K562 (cell line): ENCODE measurements around the gene ERC2. TPM values are rescaled to one million over a fixed set of nuclear protein-coding genes. Genes with fewer than 3 reads are reported as not detected.

Experiments
- KDM4B ChIP-seq, 2 experiments: fragments of 450-650 bp in 1 of 2; sonication (generic) in 1 of 2; IDR thresholded peaks; 2 replicates each; pipeline ENCODE4 v1.6.1; 2016 to 2017; ENCODE audit warnings: borderline replicate concordance in 2 of 2, antibody characterized with exemption in 1 of 2, low read depth in 1 of 2, mild to moderate bottlenecking in 1 of 2
- NR2C2 ChIP-seq, 2 experiments: fragments of 200-800 bp in 1 of 2; sonication (Bioruptor generic) in 1 of 2; sonication (generic) in 1 of 2; formaldehyde crosslinking in 1 of 2; IDR thresholded peaks; 2 replicates each; pipeline versions ENCODE4 v1.6.1 to v1.8.0; 2016 to 2022; ENCODE audit warnings: mild to moderate bottlenecking in 1 of 2, missing compliant biosample characterization in 1 of 2, missing genetic modification characterization in 1 of 2, missing genetic modification reagents in 1 of 2
- PML ChIP-seq: IDR thresholded peaks from 2 replicates; pipeline ENCODE4 v1.6.1; 2012; ENCODE audit warnings: low read length, inconsistent platforms
- RFX5 ChIP-seq: IDR thresholded peaks from 2 replicates; pipeline ENCODE4 v1.6.1; 2011; ENCODE audit warnings: low read depth, mild to moderate bottlenecking, improper control_type of control experiment, low read length
- U2AF2 ChIP-seq: fragments of 200-400 bp; formaldehyde crosslinking; optimal IDR thresholded peaks from 2 replicates; pipeline ENCODE3; 2017; ENCODE audit warnings: low read depth, mild to moderate bottlenecking, low read length
- ZNF764 ChIP-seq: fragments of 250-450 bp; sonication (Bioruptor Pico); IDR thresholded peaks from 2 replicates; pipeline ENCODE4 v1.4.0; 2020; ENCODE audit warnings: low read depth, mild to moderate bottlenecking, moderate library complexity
- polyA plus RNA-seq, 8 experiments: library from polyadenylated mRNA; depleted of rRNA in 4 of 8; stranded (reverse) in 5 of 8; unstranded in 3 of 8; fragments of >200 nt; fragmentation: Nextera tagmentation in 2 of 8; fragmentation: Illumina TruSeq in 1 of 8; extraction: Ambion mirVana in 2 of 8; extraction: Trizol in 1 of 8; gene quantifications; 2 replicates each; pipeline versions ENCODE4 v1.2.1 to v1.2.3, GENCODE V29; 2011 to 2014; ENCODE audit warnings: inconsistent platforms in 1 of 8, missing spikeins in 1 of 8
- total RNA-seq, 7 experiments: library from RNA; depleted of rRNA in 6 of 7; stranded (reverse); fragments of >200 nt in 6 of 7; fragmentation: Illumina TruSeq in 2 of 7; extraction: Trizol in 2 of 7; gene quantifications; 2 replicates each; pipeline versions ENCODE4 v1.2.1 to v1.2.3, GENCODE V29; 2011 to 2021; ENCODE audit warnings: low replicate concordance in 1 of 7
- TF ChIP-seq, protein P1 (sequence below): fragments of 200-600 bp; sonication (generic); IDR thresholded peaks from one replicate; pipeline ENCODE4 v1.6.1; 2012; ENCODE audit warnings: mild to moderate bottlenecking, low read depth, low read length, inconsistent platforms
- TF ChIP-seq, protein P2 (sequence below): sonication (generic); formaldehyde crosslinking; IDR thresholded peaks from 2 replicates; pipeline ENCODE4 v1.8.1; 2022; ENCODE audit warnings: missing genetic modification reagents

ERC2 gene
- total and polyA plus RNA-seq, 9 of the 15 experiments (the other 6 are each of a cell fraction or from before 2014, with no cell fraction given), result 0.04 to 0.18 (median 0.07) TPM; not detected in 2

DNA sequence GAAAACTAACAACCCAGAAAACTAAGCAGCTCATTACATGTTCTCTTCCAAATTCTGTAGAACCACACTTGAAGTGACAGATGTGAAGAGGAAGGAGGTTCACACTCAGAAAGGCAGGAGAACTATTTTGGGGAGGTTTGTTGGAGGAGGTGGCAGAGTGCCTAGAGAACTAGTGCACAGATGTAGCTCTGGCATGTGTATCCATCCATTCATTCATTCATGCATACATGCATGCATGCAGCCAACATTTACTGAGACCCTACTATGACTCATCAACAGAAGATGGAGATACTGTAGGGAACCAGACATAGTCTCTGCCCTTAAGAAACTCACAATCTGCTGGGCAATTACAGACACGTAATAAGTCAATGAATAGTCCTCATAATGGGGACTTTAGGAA lies 116.7 kb downstream of the ERC2 start (continued):
- TF ChIP-seq, protein P1, sequence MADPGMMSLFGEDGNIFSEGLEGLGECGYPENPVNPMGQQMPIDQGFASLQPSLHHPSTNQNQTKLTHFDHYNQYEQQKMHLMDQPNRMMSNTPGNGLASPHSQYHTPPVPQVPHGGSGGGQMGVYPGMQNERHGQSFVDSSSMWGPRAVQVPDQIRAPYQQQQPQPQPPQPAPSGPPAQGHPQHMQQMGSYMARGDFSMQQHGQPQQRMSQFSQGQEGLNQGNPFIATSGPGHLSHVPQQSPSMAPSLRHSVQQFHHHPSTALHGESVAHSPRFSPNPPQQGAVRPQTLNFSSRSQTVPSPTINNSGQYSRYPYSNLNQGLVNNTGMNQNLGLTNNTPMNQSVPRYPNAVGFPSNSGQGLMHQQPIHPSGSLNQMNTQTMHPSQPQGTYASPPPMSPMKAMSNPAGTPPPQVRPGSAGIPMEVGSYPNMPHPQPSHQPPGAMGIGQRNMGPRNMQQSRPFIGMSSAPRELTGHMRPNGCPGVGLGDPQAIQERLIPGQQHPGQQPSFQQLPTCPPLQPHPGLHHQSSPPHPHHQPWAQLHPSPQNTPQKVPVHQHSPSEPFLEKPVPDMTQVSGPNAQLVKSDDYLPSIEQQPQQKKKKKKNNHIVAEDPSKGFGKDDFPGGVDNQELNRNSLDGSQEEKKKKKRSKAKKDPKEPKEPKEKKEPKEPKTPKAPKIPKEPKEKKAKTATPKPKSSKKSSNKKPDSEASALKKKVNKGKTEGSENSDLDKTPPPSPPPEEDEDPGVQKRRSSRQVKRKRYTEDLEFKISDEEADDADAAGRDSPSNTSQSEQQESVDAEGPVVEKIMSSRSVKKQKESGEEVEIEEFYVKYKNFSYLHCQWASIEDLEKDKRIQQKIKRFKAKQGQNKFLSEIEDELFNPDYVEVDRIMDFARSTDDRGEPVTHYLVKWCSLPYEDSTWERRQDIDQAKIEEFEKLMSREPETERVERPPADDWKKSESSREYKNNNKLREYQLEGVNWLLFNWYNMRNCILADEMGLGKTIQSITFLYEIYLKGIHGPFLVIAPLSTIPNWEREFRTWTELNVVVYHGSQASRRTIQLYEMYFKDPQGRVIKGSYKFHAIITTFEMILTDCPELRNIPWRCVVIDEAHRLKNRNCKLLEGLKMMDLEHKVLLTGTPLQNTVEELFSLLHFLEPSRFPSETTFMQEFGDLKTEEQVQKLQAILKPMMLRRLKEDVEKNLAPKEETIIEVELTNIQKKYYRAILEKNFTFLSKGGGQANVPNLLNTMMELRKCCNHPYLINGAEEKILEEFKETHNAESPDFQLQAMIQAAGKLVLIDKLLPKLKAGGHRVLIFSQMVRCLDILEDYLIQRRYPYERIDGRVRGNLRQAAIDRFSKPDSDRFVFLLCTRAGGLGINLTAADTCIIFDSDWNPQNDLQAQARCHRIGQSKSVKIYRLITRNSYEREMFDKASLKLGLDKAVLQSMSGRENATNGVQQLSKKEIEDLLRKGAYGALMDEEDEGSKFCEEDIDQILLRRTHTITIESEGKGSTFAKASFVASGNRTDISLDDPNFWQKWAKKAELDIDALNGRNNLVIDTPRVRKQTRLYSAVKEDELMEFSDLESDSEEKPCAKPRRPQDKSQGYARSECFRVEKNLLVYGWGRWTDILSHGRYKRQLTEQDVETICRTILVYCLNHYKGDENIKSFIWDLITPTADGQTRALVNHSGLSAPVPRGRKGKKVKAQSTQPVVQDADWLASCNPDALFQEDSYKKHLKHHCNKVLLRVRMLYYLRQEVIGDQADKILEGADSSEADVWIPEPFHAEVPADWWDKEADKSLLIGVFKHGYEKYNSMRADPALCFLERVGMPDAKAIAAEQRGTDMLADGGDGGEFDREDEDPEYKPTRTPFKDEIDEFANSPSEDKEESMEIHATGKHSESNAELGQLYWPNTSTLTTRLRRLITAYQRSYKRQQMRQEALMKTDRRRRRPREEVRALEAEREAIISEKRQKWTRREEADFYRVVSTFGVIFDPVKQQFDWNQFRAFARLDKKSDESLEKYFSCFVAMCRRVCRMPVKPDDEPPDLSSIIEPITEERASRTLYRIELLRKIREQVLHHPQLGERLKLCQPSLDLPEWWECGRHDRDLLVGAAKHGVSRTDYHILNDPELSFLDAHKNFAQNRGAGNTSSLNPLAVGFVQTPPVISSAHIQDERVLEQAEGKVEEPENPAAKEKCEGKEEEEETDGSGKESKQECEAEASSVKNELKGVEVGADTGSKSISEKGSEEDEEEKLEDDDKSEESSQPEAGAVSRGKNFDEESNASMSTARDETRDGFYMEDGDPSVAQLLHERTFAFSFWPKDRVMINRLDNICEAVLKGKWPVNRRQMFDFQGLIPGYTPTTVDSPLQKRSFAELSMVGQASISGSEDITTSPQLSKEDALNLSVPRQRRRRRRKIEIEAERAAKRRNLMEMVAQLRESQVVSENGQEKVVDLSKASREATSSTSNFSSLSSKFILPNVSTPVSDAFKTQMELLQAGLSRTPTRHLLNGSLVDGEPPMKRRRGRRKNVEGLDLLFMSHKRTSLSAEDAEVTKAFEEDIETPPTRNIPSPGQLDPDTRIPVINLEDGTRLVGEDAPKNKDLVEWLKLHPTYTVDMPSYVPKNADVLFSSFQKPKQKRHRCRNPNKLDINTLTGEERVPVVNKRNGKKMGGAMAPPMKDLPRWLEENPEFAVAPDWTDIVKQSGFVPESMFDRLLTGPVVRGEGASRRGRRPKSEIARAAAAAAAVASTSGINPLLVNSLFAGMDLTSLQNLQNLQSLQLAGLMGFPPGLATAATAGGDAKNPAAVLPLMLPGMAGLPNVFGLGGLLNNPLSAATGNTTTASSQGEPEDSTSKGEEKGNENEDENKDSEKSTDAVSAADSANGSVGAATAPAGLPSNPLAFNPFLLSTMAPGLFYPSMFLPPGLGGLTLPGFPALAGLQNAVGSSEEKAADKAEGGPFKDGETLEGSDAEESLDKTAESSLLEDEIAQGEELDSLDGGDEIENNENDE, result no peak
- TF ChIP-seq PML (no peak), NR2C2 (CRISPR knock-in tag; IDR thresholded peaks at IDR 0.05) (no peak), NR2C2 (tag; IDR thresholded peaks at IDR 0.05) (no peak), U2AF2 (no peak), KDM4B (IDR thresholded peaks at IDR 0.05; ENCODE audit: borderline replicate concordance in 2 of 2, low read depth in 1 of 2) (no peak), ZNF764 (CRISPR knock-in tag) (no peak), RFX5 (no peak)
- TF ChIP-seq, protein P2, sequence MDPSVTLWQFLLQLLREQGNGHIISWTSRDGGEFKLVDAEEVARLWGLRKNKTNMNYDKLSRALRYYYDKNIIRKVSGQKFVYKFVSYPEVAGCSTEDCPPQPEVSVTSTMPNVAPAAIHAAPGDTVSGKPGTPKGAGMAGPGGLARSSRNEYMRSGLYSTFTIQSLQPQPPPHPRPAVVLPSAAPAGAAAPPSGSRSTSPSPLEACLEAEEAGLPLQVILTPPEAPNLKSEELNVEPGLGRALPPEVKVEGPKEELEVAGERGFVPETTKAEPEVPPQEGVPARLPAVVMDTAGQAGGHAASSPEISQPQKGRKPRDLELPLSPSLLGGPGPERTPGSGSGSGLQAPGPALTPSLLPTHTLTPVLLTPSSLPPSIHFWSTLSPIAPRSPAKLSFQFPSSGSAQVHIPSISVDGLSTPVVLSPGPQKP (CRISPR knock-in tag), result no peak
- TF ChIP-seq, all 486 proteins: peak for 0
